OCI-LY3 (cell line): ENCODE measurements around the gene RAD51.

Experiments used
- H2AFZ ChIP-seq: fragments of 200-600, 300-600 bp; shearing (Covaris generic); 2 replicates; pipeline ENCODE4 v1.6.0; 2014; ENCODE audit warnings: antibody characterized with exemption, low read depth, low read length
- H3K27ac ChIP-seq: fragments of 200-600, 300-600 bp; sonication (generic); 2 replicates; pipeline ENCODE4 v1.5.1; 2014; ENCODE audit warnings: mild to moderate bottlenecking, low read length, moderate library complexity, mixed read lengths
- H3K27me3 ChIP-seq: fragments of 200-600, 300-600 bp; sonication (generic); 2 replicates; pipeline ENCODE4 v1.6.1; 2014; ENCODE audit warnings: low read depth, low read length, mixed read lengths
- H3K36me3 ChIP-seq: fragments of 200-600, 300-600 bp; sonication (generic); replicated peaks from 2 replicates; pipeline ENCODE3; 2014; ENCODE audit warnings: low read depth, low read length, mixed read lengths
- H3K4me1 ChIP-seq: fragments of 300-600, 200-600 bp; sonication (generic); 2 replicates; pipeline ENCODE4 v1.6.1; 2014; ENCODE audit warnings: low read length, mixed read lengths
- H3K4me2 ChIP-seq: fragments of 200-600, 300-600 bp; sonication (generic); 2 replicates; pipeline ENCODE4 v1.6.1; 2014; ENCODE audit warnings: low read length, mixed read lengths
- H3K4me3 ChIP-seq: fragments of 300-600, 200-600 bp; sonication (generic); 2 replicates; pipeline ENCODE4 v1.5.1; 2014; ENCODE audit warnings: antibody characterized with exemption, mild to moderate bottlenecking, low read length, moderate library complexity
- H3K79me2 ChIP-seq: fragments of 300-600, 200-600 bp; shearing (Covaris generic); 2 replicates; pipeline ENCODE4 v1.6.1; 2014; ENCODE audit warnings: mild to moderate bottlenecking, low read length, mixed read lengths
- H3K9ac ChIP-seq: fragments of 300-600, 200-600 bp; shearing (Covaris generic); 2 replicates; pipeline ENCODE4 v1.6.0; 2014; ENCODE audit warnings: mild to moderate bottlenecking, low read length, moderate library complexity
- H3K9me3 ChIP-seq: fragments of 200-600, 300-600 bp; shearing (Covaris generic); 2 replicates; pipeline ENCODE4 v1.6.1; 2014; ENCODE audit warnings: low read length, mixed read lengths; ENCODE audit not compliant: insufficient read depth
- H4K20me1 ChIP-seq: fragments of 200-600, 300-600 bp; sonication (generic); 2 replicates; pipeline ENCODE4 v1.6.1; 2016; ENCODE audit warnings: low read length, mixed read lengths; ENCODE audit not compliant: insufficient read depth
- CTCF ChIP-seq: fragments of 200-600, 300-600 bp; sonication (generic); IDR thresholded peaks from 2 replicates; pipeline ENCODE4 v1.5.1; 2014; ENCODE audit warnings: antibody characterized with exemption, low read length, low read depth
- EZH2phosphoT487 ChIP-seq: fragments of 200-600 bp; shearing (Covaris generic); IDR thresholded peaks from 2 replicates; pipeline ENCODE4 v1.6.1; 2018; ENCODE audit warnings: antibody characterized with exemption, mixed run types, low read depth

Gene RAD51

GRCh38 chr15:40706121-40706520 is 11.1 kb downstream of the RAD51 start:
- H3K4me1 ChIP-seq: no peaks in the 10 kb centered on the region
- TF ChIP-seq CTCF (no peak), EZH2phosphoT487 (no peak)
- H3K27ac ChIP-seq: no peak overlapping the region
- no peak overlapping the region for H3K4me2 ChIP-seq
- no peak overlapping the region for H3K9ac ChIP-seq
- H3K4me3 ChIP-seq: no peak overlapping the region
- no peaks in the 10 kb centered on the region for H4K20me1 ChIP-seq
- no peaks in the 10 kb centered on the region for H3K9me3 ChIP-seq
- peaks cover 31% of the 10 kb centered on the region for H3K36me3 ChIP-seq
- no peaks in the 10 kb centered on the region for H3K79me2 ChIP-seq
- no peak overlapping the region for H2AFZ ChIP-seq
- H3K27me3 ChIP-seq: no peaks in the 10 kb centered on the region

- Histone ChIP-seq H4K20me1 (no peaks in the 10 kb centered on the region), H3K9ac (no peak overlapping the region), H3K4me2 (no peak overlapping the region), H3K27me3 (no peaks in the 10 kb centered on the region), H3K79me2 (no peaks in the 10 kb centered on the region), H3K36me3 (peaks cover 47% of the 10 kb centered on the region), H3K9me3 (no peaks in the 10 kb centered on the region), H3K4me1 (no peaks in the 10 kb centered on the region), H3K27ac (no peak overlapping the region), H3K4me3 (no peak overlapping the region), H2AFZ (no peak overlapping the region)
- TF ChIP-seq CTCF (no peak), EZH2phosphoT487 (no peak)
These were observed 19.2 kb downstream of the RAD51 start for GRCh38 chr15:40714144-40714543.

GRCh38 chr15:40716165-40716564 is 21.2 kb downstream of the RAD51 start:
- Histone ChIP-seq H3K9ac (no peak overlapping the region), H2AFZ (no peak overlapping the region), H3K4me1 (no peaks in the 10 kb centered on the region), H3K36me3 (peaks cover 42% of the 10 kb centered on the region), H3K27ac (no peak overlapping the region), H3K4me2 (no peak overlapping the region), H3K27me3 (no peaks in the 10 kb centered on the region), H3K9me3 (no peaks in the 10 kb centered on the region), H3K4me3 (no peak overlapping the region), H4K20me1 (no peaks in the 10 kb centered on the region), H3K79me2 (no peaks in the 10 kb centered on the region)
- TF ChIP-seq CTCF (no peak), EZH2phosphoT487 (no peak)

- Histone ChIP-seq H3K4me3 (no peak overlapping the region), H3K9me3 (no peaks in the 10 kb centered on the region), H3K4me2 (no peak overlapping the region), H3K79me2 (no peaks in the 10 kb centered on the region), H2AFZ (no peak overlapping the region), H3K9ac (no peak overlapping the region), H3K36me3 (peaks cover 22% of the 10 kb centered on the region), H3K4me1 (no peaks in the 10 kb centered on the region), H4K20me1 (no peaks in the 10 kb centered on the region), H3K27ac (no peak overlapping the region), H3K27me3 (no peaks in the 10 kb centered on the region)
- TF ChIP-seq EZH2phosphoT487: no peak
- no peak for TF ChIP-seq CTCF
These were observed 26.7 kb downstream of the RAD51 start for GRCh38 chr15:40721701-40722100.
